ENCODE measurements around the gene FAAH.
"Not testable (repeated sequence)": the region's sequence is repeated elsewhere in the genome, so short reads cannot be mapped to it uniquely, and the experiment has no call there.

DNA sequence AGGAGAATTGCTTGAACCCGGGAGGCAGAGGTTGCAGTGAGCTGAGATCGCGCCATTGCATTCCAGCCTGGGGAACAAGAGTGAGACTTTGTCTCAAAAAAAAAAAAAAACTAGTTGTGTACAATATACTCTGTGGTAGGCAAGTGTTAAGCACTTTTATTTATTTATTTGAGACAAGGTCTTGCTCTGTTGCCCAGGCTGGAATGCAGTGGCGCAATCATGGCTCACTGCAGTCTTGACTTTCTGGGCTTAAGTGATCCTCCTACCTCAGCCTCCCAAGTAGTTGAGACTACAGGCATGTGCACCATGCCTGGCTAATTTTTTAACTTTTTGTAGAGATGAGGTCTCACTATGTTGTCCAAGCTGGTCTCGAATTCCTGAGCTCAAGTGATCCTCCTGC, 38.2 kb upstream of the FAAH start:
- TF ChIP-seq, protein P1, sequence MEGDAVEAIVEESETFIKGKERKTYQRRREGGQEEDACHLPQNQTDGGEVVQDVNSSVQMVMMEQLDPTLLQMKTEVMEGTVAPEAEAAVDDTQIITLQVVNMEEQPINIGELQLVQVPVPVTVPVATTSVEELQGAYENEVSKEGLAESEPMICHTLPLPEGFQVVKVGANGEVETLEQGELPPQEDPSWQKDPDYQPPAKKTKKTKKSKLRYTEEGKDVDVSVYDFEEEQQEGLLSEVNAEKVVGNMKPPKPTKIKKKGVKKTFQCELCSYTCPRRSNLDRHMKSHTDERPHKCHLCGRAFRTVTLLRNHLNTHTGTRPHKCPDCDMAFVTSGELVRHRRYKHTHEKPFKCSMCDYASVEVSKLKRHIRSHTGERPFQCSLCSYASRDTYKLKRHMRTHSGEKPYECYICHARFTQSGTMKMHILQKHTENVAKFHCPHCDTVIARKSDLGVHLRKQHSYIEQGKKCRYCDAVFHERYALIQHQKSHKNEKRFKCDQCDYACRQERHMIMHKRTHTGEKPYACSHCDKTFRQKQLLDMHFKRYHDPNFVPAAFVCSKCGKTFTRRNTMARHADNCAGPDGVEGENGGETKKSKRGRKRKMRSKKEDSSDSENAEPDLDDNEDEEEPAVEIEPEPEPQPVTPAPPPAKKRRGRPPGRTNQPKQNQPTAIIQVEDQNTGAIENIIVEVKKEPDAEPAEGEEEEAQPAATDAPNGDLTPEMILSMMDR (IDR thresholded peaks at IDR 0.05; ENCODE audit: insufficient read depth, low read length), result not testable (repeated sequence)
- TF ChIP-seq POLR2AphosphoS5 (IDR thresholded peaks at IDR 0.05; ENCODE audit: low read depth); GABPA (IDR thresholded peaks at IDR 0.05; ENCODE audit: low read depth); SPI1 (IDR thresholded peaks at IDR 0.05; ENCODE audit: borderline replicate concordance, low read depth): not testable (repeated sequence)

Measured in HL-60 (cell line).